CD1c-positive myeloid dendritic cell (primary cell): ENCODE results near the gene RPA3.

Experiments used
- DNase-seq: peaks from one replicate; pipeline ENCODE4 v3.0.0-alpha.2; 2016; ENCODE audit errors: extremely low spot score

Gene RPA3

GRCh38 chr7:7653593-7654187, 64.7 kb downstream of the RPA3 start:
- DNase-seq: peak; percentile 26

- no peak for DNase-seq
Measured at GRCh38 chr7:7652798-7653540, 65.4 kb downstream of the RPA3 start.

GRCh38 chr7:7651479-7651878, 66.9 kb downstream of the RPA3 start:
- DNase-seq: no peak

GRCh38 chr7:7650682-7651206, 67.7 kb downstream of the RPA3 start:
- DNase-seq: no peak

GRCh38 chr7:7647495-7648036, 70.8 kb downstream of the RPA3 start:
- DNase-seq: no peak

GRCh38 chr7:7642081-7642480, 76.3 kb downstream of the RPA3 start:
- DNase-seq: no peak

- no peak for DNase-seq
Measured at GRCh38 chr7:7641129-7641663, 77.2 kb downstream of the RPA3 start.

- peak; percentile 99 for DNase-seq
Measured at GRCh38 chr7:7640221-7641128, 77.9 kb downstream of the RPA3 start, which contains the start of gene UMAD1. TSS of gene UMAD1 (plus strand) at chr7:7640752. CDS start at chr7:7673372, 32,620 bp downstream.

GRCh38 chr7:7639847-7640220, 78.6 kb downstream of the RPA3 start:
- DNase-seq: peak; percentile 47

GRCh38 chr7:7639421-7639820, 79.0 kb downstream of the RPA3 start:
- peak; percentile 35 for DNase-seq

GRCh38 chr7:7630626-7631329, 87.6 kb downstream of the RPA3 start:
- DNase-seq: no peak

- DNase-seq: no peak
Measured at GRCh38 chr7:7628476-7628875, 89.9 kb downstream of the RPA3 start.

GRCh38 chr7:7620644-7621210, 97.7 kb downstream of the RPA3 start:
- DNase-seq: no peak

- no peak for DNase-seq
Measured at GRCh38 chr7:7620236-7620635, 98.2 kb downstream of the RPA3 start.

- DNase-seq: no peak
Measured at GRCh38 chr7:7618410-7618809, 100.0 kb downstream of the RPA3 start.

- DNase-seq: no peak
Measured at GRCh38 chr7:7617550-7617949, 100.9 kb downstream of the RPA3 start.

- no peak for DNase-seq
Measured at GRCh38 chr7:7614018-7614741, 104.2 kb downstream of the RPA3 start.

- DNase-seq: no peak
Measured at GRCh38 chr7:7613210-7613609, 105.2 kb downstream of the RPA3 start.

GRCh38 chr7:7612519-7612918, 105.9 kb downstream of the RPA3 start:
- no peak for DNase-seq

- no peak for DNase-seq
Measured at GRCh38 chr7:7609330-7609729, 109.1 kb downstream of the RPA3 start.
